ENCODE measurements around the gene MAB21L4.

DNA sequence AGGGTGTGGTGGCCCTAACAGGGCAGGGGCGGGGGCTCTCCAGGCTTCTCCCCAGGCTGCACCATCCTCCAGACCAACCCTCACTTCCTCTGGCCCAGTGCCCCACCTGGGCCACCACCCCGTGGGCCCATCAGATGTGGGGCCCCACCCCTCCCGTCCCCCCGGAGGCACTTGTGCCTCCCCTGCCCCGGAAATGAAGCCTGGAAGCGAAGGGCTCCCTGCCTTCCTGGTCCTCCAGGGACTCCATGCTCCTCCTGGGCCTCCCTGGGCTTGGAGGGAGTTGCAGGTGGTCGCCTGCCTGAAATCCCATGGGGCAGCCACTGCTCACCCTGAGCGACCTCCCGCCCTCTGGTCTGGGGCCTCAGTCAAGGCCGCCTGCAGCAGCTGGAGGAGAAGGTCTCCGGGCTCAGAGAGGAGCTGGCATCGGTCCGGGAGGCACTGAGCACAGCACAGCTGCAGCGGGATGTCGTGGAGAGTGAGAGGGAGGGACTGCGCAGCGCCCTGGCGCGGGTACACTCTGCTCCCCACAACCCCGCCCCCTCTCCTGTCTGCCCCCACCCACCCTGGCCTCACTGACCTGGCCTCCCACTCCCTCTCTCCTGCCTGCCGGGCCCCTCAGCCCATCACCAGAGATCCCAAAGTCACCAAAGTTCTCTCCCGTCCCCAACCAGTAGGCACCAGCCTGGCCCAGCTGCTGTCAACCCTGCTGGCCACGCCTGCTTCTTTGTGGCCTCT, 38.2 kb upstream of the MAB21L4 start:
- TF ChIP-seq CTCF (IDR thresholded peaks at IDR 0.05) (no peak), POLR2A (IDR thresholded peaks at IDR 0.05) (no peak)
